Left lung (tissue), 10 donors: ENCODE results near the gene AUTS2. TPM values are rescaled to one million over a fixed set of nuclear protein-coding genes. Genes with fewer than 3 reads are reported as not detected.

Source experiments
- ATAC-seq: fragments of 200-7000 bp; cut with Tn5 transposase; one replicate; pipeline ENCODE4 v1.9.1; 2020; ENCODE audit warnings: moderate library complexity
- DNase-seq, 4 donors: peaks; one replicate each; pipeline ENCODE4 v3.0.0-alpha.2; 2013 to 2020
- H3K27ac ChIP-seq, 2 donors: fragments of 200-600 bp; sonication (generic) in 1 of 2; one replicate each; pipeline versions ENCODE4 v1.5.0 to v1.8.0; 2020 to 2021
- H3K27me3 ChIP-seq, 2 donors: fragments of 200-600 bp; sonication (generic) in 1 of 2; one replicate each; pipeline versions ENCODE4 v1.5.0 to v1.8.0; 2020 to 2021
- H3K36me3 ChIP-seq, 2 donors: fragments of 200-600 bp; sonication (generic) in 1 of 2; one replicate each; pipeline versions ENCODE4 v1.5.0 to v1.8.0; 2020 to 2021
- H3K4me1 ChIP-seq, 2 donors: fragments of 200-600 bp; one replicate each; pipeline ENCODE4 v1.8.0; 2021
- H3K4me3 ChIP-seq, 2 donors: fragments of 200-600 bp; sonication (generic) in 1 of 2; one replicate each; pipeline versions ENCODE4 v1.5.0 to v1.8.0; 2020 to 2021; ENCODE audit warnings: mild to moderate bottlenecking in 1 of 2
- H3K9me3 ChIP-seq, 2 donors: fragments of 200-600 bp; sonication (generic) in 1 of 2; one replicate each; pipeline versions ENCODE4 v1.5.0 to v1.8.0; 2020 to 2021
- CTCF ChIP-seq, 2 donors: fragments of 200-600 bp; sonication (generic) in 1 of 2; IDR thresholded peaks; one replicate each; pipeline versions ENCODE4 v1.5.0 to v1.8.0; 2021; ENCODE audit warnings: antibody characterized with exemption in 2 of 2
- intact Hi-C, 2 donors: fragments of 100-400 bp; cut with DNase I; formaldehyde crosslinking; loops; one replicate each; pipeline versions ENCODE4 v1.11.2 to v1.14.2; 2022
- polyA plus RNA-seq, 6 donors: library from polyadenylated mRNA; unstranded; fragments of 120-200 nt; gene quantifications; one replicate each; pipeline ENCODE4 v1.2.1, GENCODE V29; 2013; ENCODE audit not compliant: insufficient read length in 6 of 6
- total RNA-seq, 2 donors: library from RNA; stranded (reverse); fragmentation: NEBNext Ultra II Directional; extraction: Animal tissue kit (Norgen Biotek cat#: 25700); gene quantifications; one replicate each; pipeline ENCODE4 v1.2.1, GENCODE V29; 2021
- donor health status: DM: no; HTN: yes; CAD: no.
- donor health status: DM: no; HTN: no; CAD: no.

The AUTS2 gene
- total and polyA plus RNA-seq, 8 donors = 40.4 to 119 (median 103) TPM

DNA sequence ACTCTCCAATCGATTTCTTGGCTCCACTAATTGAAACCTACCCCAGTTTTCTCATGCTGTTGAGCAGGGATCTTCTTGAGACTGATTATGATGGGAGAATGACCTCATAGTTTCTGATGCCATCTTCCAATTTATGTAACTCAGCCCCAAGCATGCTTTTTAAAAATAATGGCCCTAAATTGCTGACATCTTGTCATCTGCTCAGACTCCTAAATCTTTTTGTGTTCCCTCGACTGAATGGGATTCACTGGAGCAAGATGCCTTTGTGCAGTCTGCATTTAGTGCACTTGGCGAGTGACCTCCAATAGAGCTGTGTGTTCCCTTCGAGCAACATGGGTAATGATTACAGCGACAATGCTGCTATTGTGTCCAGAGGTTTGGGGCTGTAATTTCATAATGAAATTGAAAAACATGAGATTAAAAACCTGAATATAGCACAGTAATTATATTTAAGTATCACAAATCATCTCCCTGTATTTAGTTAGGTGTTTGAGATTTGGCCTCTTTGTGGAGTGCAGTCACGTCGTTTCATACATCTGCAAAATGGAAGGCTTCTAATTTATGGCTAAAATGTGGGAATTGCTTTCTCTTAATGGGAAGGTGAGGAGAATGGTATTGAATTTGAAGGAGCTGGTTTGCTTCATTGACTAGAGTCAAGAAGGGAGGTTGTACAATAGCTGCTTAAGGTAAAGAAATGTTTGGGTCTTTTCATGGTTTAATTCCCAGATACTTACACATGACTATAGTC, 192.9 kb downstream of the AUTS2 start:
- no peak for ATAC-seq
- H3K4me1 ChIP-seq = peaks cover 0 to 7% of the 10 kb centered on the region in 2 donors
- no peak for TF ChIP-seq CTCF (IDR thresholded peaks at IDR 0.05)

DNA sequence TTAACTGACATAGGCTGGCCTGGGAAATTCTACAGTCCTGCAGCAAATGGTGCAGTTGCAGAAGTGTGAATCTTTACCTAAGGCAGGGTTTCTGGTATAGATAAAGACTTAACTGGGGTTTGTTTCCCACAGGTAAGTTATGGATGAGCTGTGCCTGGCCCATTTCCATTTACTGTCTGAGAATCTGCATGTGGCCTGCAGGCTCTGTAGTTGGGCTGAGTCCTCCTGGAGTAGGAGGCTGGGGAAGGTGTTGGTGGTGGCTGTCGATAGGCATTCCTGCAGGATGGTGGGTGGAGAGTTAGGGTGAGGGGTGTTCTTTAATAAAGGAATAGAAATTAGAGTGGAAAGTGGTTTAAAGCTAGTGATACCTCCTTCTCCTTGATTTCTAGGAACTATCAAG, 193.5 kb downstream of the AUTS2 start:
- H3K27ac ChIP-seq = no peak overlapping the region
- H3K4me3 ChIP-seq = no peak overlapping the region
- intact Hi-C loops = no loop called here
- H3K27me3 ChIP-seq = no peaks in the 10 kb centered on the region
- peaks cover 0 to 7% of the 10 kb centered on the region in 2 donors for H3K4me1 ChIP-seq
- H3K36me3 ChIP-seq = no peaks in the 10 kb centered on the region
- TF ChIP-seq CTCF (IDR thresholded peaks at IDR 0.05) = no peak
- H3K9me3 ChIP-seq = no peaks in the 10 kb centered on the region
- ATAC-seq = no peak
- DNase-seq = no peak

More for the DNA sequence above, 192.9 kb downstream of the AUTS2 start:
- DNase-seq = no peak
- intact Hi-C loops = no loop called here
- Histone ChIP-seq H3K27ac (no peak overlapping the region), H3K36me3 (no peaks in the 10 kb centered on the region), H3K27me3 (no peaks in the 10 kb centered on the region), H3K4me3 (no peak overlapping the region), H3K9me3 (no peaks in the 10 kb centered on the region)

DNA sequence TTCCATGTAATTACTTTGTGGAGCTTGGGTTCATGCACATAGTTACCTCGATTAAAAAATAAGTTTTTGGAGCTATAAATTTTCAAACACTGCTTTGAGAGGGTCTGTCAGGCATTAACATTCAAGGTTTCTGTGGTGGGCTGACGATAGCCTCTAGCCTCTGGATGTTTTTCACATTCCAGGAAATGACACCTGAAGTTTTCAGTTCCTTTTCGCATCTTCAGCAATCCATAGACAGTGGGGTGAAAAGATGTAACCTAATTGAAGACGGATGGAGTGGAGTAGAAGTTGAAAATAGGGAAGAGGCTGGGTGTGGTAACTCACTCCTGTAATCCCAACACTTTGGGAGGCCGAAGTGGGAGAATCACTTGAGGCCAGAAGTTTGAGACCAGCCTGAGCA, 197.7 kb downstream of the AUTS2 start:
- H3K4me1 ChIP-seq = peaks cover 0 to 5% of the 10 kb centered on the region in 2 donors
- H3K4me3 ChIP-seq = no peak overlapping the region
- no peak for TF ChIP-seq CTCF (IDR thresholded peaks at IDR 0.05)
- intact Hi-C loops = no loop called here
- DNase-seq = no peak
- H3K27ac ChIP-seq = no peak overlapping the region
- H3K9me3 ChIP-seq = no peaks in the 10 kb centered on the region
- ATAC-seq = no peak
- no peaks in the 10 kb centered on the region for H3K36me3 ChIP-seq
- H3K27me3 ChIP-seq = no peaks in the 10 kb centered on the region

GRCh38 chr7:69796416-69796815, 198.1 kb downstream of the AUTS2 start:
- Histone ChIP-seq H3K4me3 (no peak overlapping the region), H3K27ac (no peak overlapping the region), H3K36me3 (no peaks in the 10 kb centered on the region), H3K9me3 (no peaks in the 10 kb centered on the region), H3K4me1 (peaks cover 0 to 5% of the 10 kb centered on the region in 2 donors), H3K27me3 (no peaks in the 10 kb centered on the region)
- intact Hi-C loops = no loop called here
- TF ChIP-seq CTCF (IDR thresholded peaks at IDR 0.05) = no peak
- no peak for DNase-seq
- ATAC-seq = no peak

DNA sequence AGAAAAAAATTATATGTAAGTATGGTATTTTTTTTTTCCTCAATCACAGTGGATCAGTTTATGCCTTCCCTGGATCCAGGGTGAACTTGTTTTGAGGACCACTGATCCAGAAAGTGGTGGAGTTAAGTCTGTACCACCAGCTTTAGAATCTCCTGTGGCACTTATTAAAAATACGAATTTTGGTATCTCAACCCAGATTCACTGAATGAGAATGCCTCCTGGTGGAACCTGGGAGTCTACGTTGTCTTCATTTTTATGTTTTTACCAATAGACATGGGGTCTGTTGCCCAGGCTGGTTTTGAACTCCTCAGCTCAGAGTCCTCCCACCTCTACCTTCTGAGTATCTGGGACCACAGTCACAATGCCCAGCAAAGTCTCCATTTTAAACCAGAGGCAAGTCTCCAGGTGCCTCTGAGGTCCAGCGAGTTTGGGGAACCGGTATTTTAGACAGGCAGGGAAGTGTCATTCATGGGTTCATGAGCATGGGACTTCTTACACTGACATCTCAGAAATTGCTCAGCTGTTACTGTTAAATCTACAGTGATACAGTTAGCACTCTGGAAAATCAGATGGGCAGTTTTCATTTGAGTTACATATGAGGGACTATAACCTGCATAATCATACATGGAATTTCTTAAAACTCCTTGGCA, 200.9 kb downstream of the AUTS2 start:
- intact Hi-C loops = no loop called here
- H3K4me3 ChIP-seq = no peak overlapping the region
- H3K36me3 ChIP-seq = no peaks in the 10 kb centered on the region
- H3K27me3 ChIP-seq = no peaks in the 10 kb centered on the region
- ATAC-seq (no peak), DNase-seq (no peak)
- H3K27ac ChIP-seq = no peak overlapping the region
- peaks cover 0 to 5% of the 10 kb centered on the region in 2 donors for H3K4me1 ChIP-seq
- TF ChIP-seq CTCF (IDR thresholded peaks at IDR 0.05) = no peak
- no peaks in the 10 kb centered on the region for H3K9me3 ChIP-seq
